Loucy (cell line): ENCODE results near the gene PLEKHH2.
"Not testable (repeated sequence)": the region's sequence is repeated elsewhere in the genome, so short reads cannot be mapped to it uniquely, and the experiment has no call there.

Experiments
- H2AFZ ChIP-seq: fragments of 200-600 bp; sonication (generic); 2 replicates; pipeline ENCODE4 v1.6.0; 2016; ENCODE audit warnings: antibody characterized with exemption, mild to moderate bottlenecking, low read length, moderate library complexity
- H3F3A ChIP-seq: fragments of 200-600 bp; 2 replicates; pipeline ENCODE4 v1.6.0; 2016; ENCODE audit warnings: antibody characterized with exemption, low read depth, mild to moderate bottlenecking
- H3K27me3 ChIP-seq: fragments of 200-600 bp; sonication (generic); 2 replicates; pipeline ENCODE4 v1.6.1; 2014; ENCODE audit warnings: low read length, mild to moderate bottlenecking; ENCODE audit not compliant: insufficient read depth, poor library complexity, severe bottlenecking
- H3K36me3 ChIP-seq: fragments of 200-600 bp; sonication (generic); 2 replicates; pipeline ENCODE4 v1.6.1; 2016; ENCODE audit warnings: low read length; ENCODE audit not compliant: insufficient read depth
- H3K4me1 ChIP-seq: fragments of 200-600 bp; sonication (generic); 2 replicates; pipeline ENCODE4 v1.5.1; 2014; ENCODE audit warnings: low read length, mild to moderate bottlenecking; ENCODE audit not compliant: insufficient read depth, poor library complexity, severe bottlenecking
- H3K4me2 ChIP-seq: fragments of 200-600 bp; sonication (generic); 2 replicates; pipeline ENCODE4 v1.6.0; 2014; ENCODE audit warnings: antibody characterized with exemption, low read length, low read depth, mild to moderate bottlenecking; ENCODE audit not compliant: poor library complexity, severe bottlenecking
- H3K4me3 ChIP-seq: fragments of 200-600 bp; sonication (generic); 2 replicates; pipeline ENCODE4 v1.5.1; 2014; ENCODE audit warnings: low read length, mild to moderate bottlenecking, mixed read lengths; ENCODE audit not compliant: poor library complexity, severe bottlenecking
- H3K79me2 ChIP-seq: fragments of 200-600 bp; sonication (generic); 2 replicates; pipeline ENCODE4 v1.6.1; 2014; ENCODE audit warnings: low read length; ENCODE audit not compliant: insufficient read depth
- H3K9ac ChIP-seq: fragments of 200-600 bp; sonication (generic); 2 replicates; pipeline ENCODE4 v1.6.0; 2014; ENCODE audit warnings: mild to moderate bottlenecking, low read depth, low read length, moderate library complexity; ENCODE audit not compliant: poor library complexity, severe bottlenecking
- H3K9me2 ChIP-seq: fragments of 200-600 bp; sonication (generic); replicated peaks from 2 replicates; pipeline ENCODE4 v1.6.1; 2016; ENCODE audit warnings: low read depth, low read length, mixed read lengths
- H3K9me3 ChIP-seq: fragments of 200-600 bp; sonication (generic); 2 replicates; pipeline ENCODE4 v1.6.1; 2014; ENCODE audit warnings: mild to moderate bottlenecking, antibody characterized with exemption, low read length, low read depth; ENCODE audit not compliant: insufficient read depth
- H4K20me1 ChIP-seq: fragments of 200-600 bp; sonication (generic); 2 replicates; pipeline ENCODE4 v1.6.0; 2014; ENCODE audit warnings: antibody characterized with exemption, low read length, mild to moderate bottlenecking; ENCODE audit not compliant: insufficient read depth, poor library complexity, severe bottlenecking
- CTCF ChIP-seq: fragments of 200-600 bp; sonication (generic); conservative IDR thresholded peaks from 2 replicates; pipeline ENCODE4 v1.5.1; 2014; ENCODE audit warnings: mild to moderate bottlenecking, antibody characterized with exemption, low read length
- EZH2phosphoT487 ChIP-seq: fragments of 200-600 bp; IDR thresholded peaks from 2 replicates; pipeline ENCODE4 v1.6.1; 2018; ENCODE audit warnings: antibody characterized with exemption, mild to moderate bottlenecking, moderate library complexity, borderline replicate concordance

The PLEKHH2 gene

GRCh38 chr2:43725711-43726246, 88.7 kb downstream of the PLEKHH2 start:
- Histone ChIP-seq H4K20me1 (no peaks in the 10 kb centered on the region), H3K9me3 (no peaks in the 10 kb centered on the region), H3K9me2 (no peaks in the 10 kb centered on the region), H3F3A (no peaks in the 10 kb centered on the region), H3K9ac (no peak overlapping the region), H3K27me3 (no peaks in the 10 kb centered on the region), H3K4me1 (no peaks in the 10 kb centered on the region), H3K79me2 (no peaks in the 10 kb centered on the region), H3K4me2 (no peak overlapping the region), H3K36me3 (no peaks in the 10 kb centered on the region), H2AFZ (no peak overlapping the region; the same call in 1 of the 2 replicates), H3K4me3 (no peak overlapping the region)
- TF ChIP-seq EZH2phosphoT487 = no peak
- TF ChIP-seq CTCF = no peak

- H3K4me2 ChIP-seq, H3K9me2 ChIP-seq, H3K9me3 ChIP-seq, H3K27me3 ChIP-seq, H3K79me2 ChIP-seq, H3K4me3 ChIP-seq, H3K4me1 ChIP-seq, H3F3A ChIP-seq, H4K20me1 ChIP-seq, H3K36me3 ChIP-seq, H2AFZ ChIP-seq, H3K9ac ChIP-seq: not testable (repeated sequence)
Measured at GRCh38 chr2:43726961-43727633, 90.0 kb downstream of the PLEKHH2 start.

DNA sequence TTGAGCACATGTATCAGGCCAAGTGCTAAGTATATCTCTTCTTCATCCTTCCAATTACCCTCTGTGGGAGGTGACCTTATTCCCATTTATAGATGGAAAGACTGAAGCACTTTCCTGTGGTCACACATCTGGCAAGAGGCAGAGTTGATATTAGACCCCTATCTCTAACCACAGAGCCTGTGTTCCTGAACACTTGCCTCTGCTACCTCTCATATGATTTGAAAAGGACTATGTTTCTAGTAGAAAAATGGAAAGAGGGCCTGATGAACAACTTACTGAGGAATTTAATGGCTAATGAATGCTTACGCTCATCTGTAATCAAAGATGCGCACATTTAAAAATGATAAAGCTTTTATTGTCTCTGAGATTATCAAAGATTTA, 90.6 kb downstream of the PLEKHH2 start:
- Histone ChIP-seq H3K36me3 (no peaks in the 10 kb centered on the region), H3K79me2 (no peaks in the 10 kb centered on the region), H4K20me1 (no peaks in the 10 kb centered on the region), H2AFZ (no peak overlapping the region), H3K4me3 (no peak overlapping the region), H3K4me2 (no peak overlapping the region), H3K27me3 (no peaks in the 10 kb centered on the region), H3K4me1 (no peaks in the 10 kb centered on the region), H3K9me3 (no peaks in the 10 kb centered on the region), H3F3A (no peaks in the 10 kb centered on the region), H3K9ac (no peak overlapping the region), H3K9me2 (no peaks in the 10 kb centered on the region)
- TF ChIP-seq CTCF (no peak), EZH2phosphoT487 (no peak)
